IPS-11a (cell line): ENCODE results near the gene ARAF.
A peak's percentile ranks its signal among the peaks of the same experiment; 100 is the strongest.

Source experiments
- H3K4me3 ChIP-seq: one replicate; pipeline ENCODE4 v1.5.1; 2013; ENCODE audit warnings: low read depth, low read length, control low read depth

ARAF gene

GRCh38 chrX:47563801-47564315, 2.9 kb downstream of the ARAF start:
- H3K4me3 ChIP-seq = no peak overlapping the region

GRCh38 chrX:47564438-47565085, 3.6 kb downstream of the ARAF start:
- H3K4me3 ChIP-seq = no peak overlapping the region

GRCh38 chrX:47566841-47567240, 5.8 kb downstream of the ARAF start:
- H3K4me3 ChIP-seq = no peak overlapping the region

GRCh38 chrX:47568656-47569295, 7.8 kb downstream of the ARAF start:
- no peak overlapping the region for H3K4me3 ChIP-seq

GRCh38 chrX:47570794-47571193, 9.8 kb downstream of the ARAF start:
- H3K4me3 ChIP-seq = no peak overlapping the region

GRCh38 chrX:47571215-47571614, 10.2 kb downstream of the ARAF start:
- H3K4me3 ChIP-seq = no peak overlapping the region

- no peak overlapping the region for H3K4me3 ChIP-seq
These were observed 10.9 kb downstream of the ARAF start for GRCh38 chrX:47571896-47572295.

- no peak overlapping the region for H3K4me3 ChIP-seq
These were observed 11.9 kb downstream of the ARAF start for GRCh38 chrX:47572773-47573340.

- H3K4me3 ChIP-seq = peak overlapping the region; percentile 50
These were observed 12.5 kb downstream of the ARAF start for GRCh38 chrX:47573341-47574075.

- peak overlapping the region; percentile 50 for H3K4me3 ChIP-seq
These were observed 13.1 kb downstream of the ARAF start for GRCh38 chrX:47574076-47574546.

- peak overlapping the region; percentile 50 for H3K4me3 ChIP-seq
These were observed 13.7 kb downstream of the ARAF start for GRCh38 chrX:47574547-47575301.

GRCh38 chrX:47576021-47576898, 15.3 kb downstream of the ARAF start:
- H3K4me3 ChIP-seq = no peak overlapping the region

GRCh38 chrX:47577424-47577823, 16.4 kb downstream of the ARAF start:
- no peak overlapping the region for H3K4me3 ChIP-seq

- H3K4me3 ChIP-seq = no peak overlapping the region
These were observed 16.9 kb downstream of the ARAF start for GRCh38 chrX:47577901-47578300.

- H3K4me3 ChIP-seq = no peak overlapping the region
These were observed 17.7 kb downstream of the ARAF start for GRCh38 chrX:47578692-47579091.

GRCh38 chrX:47579537-47579936, 18.5 kb downstream of the ARAF start:
- H3K4me3 ChIP-seq = no peak overlapping the region

- peak within 1 kb of the TSS; percentile 45 for H3K4me3 ChIP-seq
These were observed 21.0 kb downstream of the ARAF start, which contains the start of gene TIMP1 for GRCh38 chrX:47581731-47582647. Gene TIMP1 (plus strand): TSS chrX:47582436. CDS start chrX:47583416, 980 bp downstream.

- H3K4me3 ChIP-seq = no peak overlapping the region
These were observed 22.3 kb downstream of the ARAF start for GRCh38 chrX:47583240-47583861.
